ENCODE data around the gene ROMO1.

The ROMO1 gene

DNA sequence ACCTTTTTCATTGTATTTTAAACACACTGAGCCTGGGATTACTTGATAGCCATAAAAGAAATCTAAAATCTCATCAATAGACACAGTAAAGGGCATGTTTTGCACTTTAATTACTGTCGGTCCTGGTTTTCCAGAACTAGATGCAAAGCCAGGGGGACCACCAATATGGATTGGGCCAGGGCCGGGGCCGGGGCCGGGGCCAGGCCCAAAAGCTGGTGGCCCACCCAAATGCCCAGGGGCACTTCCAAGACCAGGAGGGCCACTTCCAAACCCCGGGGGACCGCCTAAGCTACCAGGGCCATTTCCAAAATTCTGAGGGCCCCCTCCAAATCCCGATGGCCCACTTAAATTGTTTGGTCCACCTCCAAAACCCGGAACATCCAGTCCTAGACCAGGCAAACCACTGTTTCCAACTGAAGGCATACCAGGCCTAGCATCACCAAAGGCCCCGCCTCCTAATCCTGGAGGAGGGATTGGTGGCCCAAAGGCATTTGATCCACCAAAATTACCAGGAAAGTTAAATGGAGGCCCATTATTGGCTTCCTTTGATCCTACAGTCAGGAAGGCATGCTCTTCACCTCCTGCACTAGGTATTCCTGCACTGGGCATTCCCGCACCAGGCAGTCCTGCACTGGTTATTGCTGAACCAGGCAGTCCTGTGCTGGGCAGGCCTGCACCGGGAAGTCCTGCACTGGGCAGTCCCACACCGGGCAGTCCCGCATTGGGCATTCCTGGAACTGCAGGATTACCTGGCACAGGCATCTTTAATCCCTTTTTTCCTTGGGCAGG, 46.4 kb upstream of the ROMO1 start:
- Histone ChIP-seq H3K27ac (ENCODE audit: extremely low read depth, low read depth, low read length) (no peak overlapping the region), H3K9me3 (ENCODE audit: control insufficient read depth, insufficient read depth, low read depth, low read length) (no peaks in the 10 kb centered on the region), H3K4me1 (ENCODE audit: control insufficient read depth, insufficient read depth, low read length) (0 out of 2 replicates have a peak, but pooled peaks cover 8% of the 10 kb centered on the region), H3K4me3 (ENCODE audit: low read depth, low read length) (no peak overlapping the region), H3K36me3 (ENCODE audit: control insufficient read depth in 2 of 2, insufficient read depth in 1 of 2, low read length in 2 of 2) (peaks cover 4 to 55% of the 10 kb centered on the region in 2 experiments; a peak in 2 of 3 replicates)
- CTCF ChIA-PET, result interaction anchor here (0.7 kb wide), 1 partner anchor 238 kb away, joined by 3 read pairs; no protein-coding TSS in a partner anchor
- TF ChIP-seq, protein P1, sequence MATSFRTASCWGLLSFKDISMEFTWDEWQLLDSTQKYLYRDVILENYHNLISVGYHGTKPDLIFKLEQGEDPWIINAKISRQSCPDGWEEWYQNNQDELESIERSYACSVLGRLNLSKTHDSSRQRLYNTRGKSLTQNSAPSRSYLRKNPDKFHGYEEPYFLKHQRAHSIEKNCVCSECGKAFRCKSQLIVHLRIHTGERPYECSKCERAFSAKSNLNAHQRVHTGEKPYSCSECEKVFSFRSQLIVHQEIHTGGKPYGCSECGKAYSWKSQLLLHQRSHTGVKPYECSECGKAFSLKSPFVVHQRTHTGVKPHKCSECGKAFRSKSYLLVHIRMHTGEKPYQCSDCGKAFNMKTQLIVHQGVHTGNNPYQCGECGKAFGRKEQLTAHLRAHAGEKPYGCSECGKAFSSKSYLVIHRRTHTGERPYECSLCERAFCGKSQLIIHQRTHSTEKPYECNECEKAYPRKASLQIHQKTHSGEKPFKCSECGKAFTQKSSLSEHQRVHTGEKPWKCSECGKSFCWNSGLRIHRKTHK (tag by site-specific recombination; IDR thresholded peaks at IDR 0.05), result no peak
- 0 out of 2 replicates have a peak, but pooled peaks have one; percentile 11 for TF ChIP-seq SP2 (tag by site-specific recombination; IDR thresholded peaks at IDR 0.05)
- POLR2A ChIA-PET, result interaction anchor here (1.3 kb wide), 1 partner anchor 11 kb away, joined by 9 read pairs; the partner anchor contains the start of genes CPNE1 and RBM12

DNA sequence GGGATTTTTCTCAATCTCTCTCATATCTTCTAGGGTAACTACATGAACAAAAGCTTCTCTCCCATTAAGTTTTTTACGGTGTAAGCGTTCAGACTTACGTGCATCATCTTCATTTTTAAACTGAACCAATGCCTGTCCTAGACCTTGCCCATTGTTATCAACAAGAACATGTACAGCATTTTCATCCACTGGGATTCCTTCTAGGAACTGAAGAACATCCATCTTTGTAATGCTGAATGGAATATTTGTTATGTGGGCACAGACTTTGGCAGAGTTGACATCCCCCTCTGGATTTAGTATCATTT, 45.8 kb upstream of the ROMO1 start:
- peaks cover 4 to 55% of the 10 kb centered on the region in 2 experiments; a peak in 2 of 3 replicates for H3K36me3 ChIP-seq (ENCODE audit: control insufficient read depth in 2 of 2, insufficient read depth in 1 of 2, low read length in 2 of 2)
- ChIA-PET CTCF (no interaction called here), POLR2A (no interaction called here)
- no peak overlapping the region for H3K27ac ChIP-seq (ENCODE audit: extremely low read depth, low read depth, low read length)
- no peak overlapping the region for H3K4me3 ChIP-seq (ENCODE audit: low read depth, low read length)
- TF ChIP-seq, protein P2, sequence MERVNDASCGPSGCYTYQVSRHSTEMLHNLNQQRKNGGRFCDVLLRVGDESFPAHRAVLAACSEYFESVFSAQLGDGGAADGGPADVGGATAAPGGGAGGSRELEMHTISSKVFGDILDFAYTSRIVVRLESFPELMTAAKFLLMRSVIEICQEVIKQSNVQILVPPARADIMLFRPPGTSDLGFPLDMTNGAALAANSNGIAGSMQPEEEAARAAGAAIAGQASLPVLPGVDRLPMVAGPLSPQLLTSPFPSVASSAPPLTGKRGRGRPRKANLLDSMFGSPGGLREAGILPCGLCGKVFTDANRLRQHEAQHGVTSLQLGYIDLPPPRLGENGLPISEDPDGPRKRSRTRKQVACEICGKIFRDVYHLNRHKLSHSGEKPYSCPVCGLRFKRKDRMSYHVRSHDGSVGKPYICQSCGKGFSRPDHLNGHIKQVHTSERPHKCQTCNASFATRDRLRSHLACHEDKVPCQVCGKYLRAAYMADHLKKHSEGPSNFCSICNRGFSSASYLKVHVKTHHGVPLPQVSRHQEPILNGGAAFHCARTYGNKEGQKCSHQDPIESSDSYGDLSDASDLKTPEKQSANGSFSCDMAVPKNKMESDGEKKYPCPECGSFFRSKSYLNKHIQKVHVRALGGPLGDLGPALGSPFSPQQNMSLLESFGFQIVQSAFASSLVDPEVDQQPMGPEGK (tag by site-specific recombination; IDR thresholded peaks at IDR 0.05), result no peak
- no peak for TF ChIP-seq ZNF670 (tag by site-specific recombination; IDR thresholded peaks at IDR 0.05; ENCODE audit: low read depth)
- TF ChIP-seq REPIN1 (tag by site-specific recombination; IDR thresholded peaks at IDR 0.05; ENCODE audit: low read depth), result no peak
- TF ChIP-seq HOXA7 (CRISPR knock-in tag; IDR thresholded peaks at IDR 0.05; ENCODE audit: borderline replicate concordance), result no peak
- TF ChIP-seq ZNF747 (tag by site-specific recombination; IDR thresholded peaks at IDR 0.05), result no peak
- TF ChIP-seq, protein P3, sequence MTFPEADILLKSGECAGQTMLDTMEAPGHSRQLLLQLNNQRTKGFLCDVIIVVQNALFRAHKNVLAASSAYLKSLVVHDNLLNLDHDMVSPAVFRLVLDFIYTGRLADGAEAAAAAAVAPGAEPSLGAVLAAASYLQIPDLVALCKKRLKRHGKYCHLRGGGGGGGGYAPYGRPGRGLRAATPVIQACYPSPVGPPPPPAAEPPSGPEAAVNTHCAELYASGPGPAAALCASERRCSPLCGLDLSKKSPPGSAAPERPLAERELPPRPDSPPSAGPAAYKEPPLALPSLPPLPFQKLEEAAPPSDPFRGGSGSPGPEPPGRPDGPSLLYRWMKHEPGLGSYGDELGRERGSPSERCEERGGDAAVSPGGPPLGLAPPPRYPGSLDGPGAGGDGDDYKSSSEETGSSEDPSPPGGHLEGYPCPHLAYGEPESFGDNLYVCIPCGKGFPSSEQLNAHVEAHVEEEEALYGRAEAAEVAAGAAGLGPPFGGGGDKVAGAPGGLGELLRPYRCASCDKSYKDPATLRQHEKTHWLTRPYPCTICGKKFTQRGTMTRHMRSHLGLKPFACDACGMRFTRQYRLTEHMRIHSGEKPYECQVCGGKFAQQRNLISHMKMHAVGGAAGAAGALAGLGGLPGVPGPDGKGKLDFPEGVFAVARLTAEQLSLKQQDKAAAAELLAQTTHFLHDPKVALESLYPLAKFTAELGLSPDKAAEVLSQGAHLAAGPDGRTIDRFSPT (tag by site-specific recombination; IDR thresholded peaks at IDR 0.05), result no peak
- no peak for TF ChIP-seq ZSCAN16 (tag by site-specific recombination; IDR thresholded peaks at IDR 0.05)
- TF ChIP-seq, protein P4, sequence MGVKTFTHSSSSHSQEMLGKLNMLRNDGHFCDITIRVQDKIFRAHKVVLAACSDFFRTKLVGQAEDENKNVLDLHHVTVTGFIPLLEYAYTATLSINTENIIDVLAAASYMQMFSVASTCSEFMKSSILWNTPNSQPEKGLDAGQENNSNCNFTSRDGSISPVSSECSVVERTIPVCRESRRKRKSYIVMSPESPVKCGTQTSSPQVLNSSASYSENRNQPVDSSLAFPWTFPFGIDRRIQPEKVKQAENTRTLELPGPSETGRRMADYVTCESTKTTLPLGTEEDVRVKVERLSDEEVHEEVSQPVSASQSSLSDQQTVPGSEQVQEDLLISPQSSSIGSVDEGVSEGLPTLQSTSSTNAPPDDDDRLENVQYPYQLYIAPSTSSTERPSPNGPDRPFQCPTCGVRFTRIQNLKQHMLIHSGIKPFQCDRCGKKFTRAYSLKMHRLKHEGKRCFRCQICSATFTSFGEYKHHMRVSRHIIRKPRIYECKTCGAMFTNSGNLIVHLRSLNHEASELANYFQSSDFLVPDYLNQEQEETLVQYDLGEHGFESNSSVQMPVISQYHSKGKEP (tag by site-specific recombination; IDR thresholded peaks at IDR 0.05), result no peak
- no peak for TF ChIP-seq ZNF561 (tag by site-specific recombination; IDR thresholded peaks at IDR 0.05; ENCODE audit: borderline replicate concordance)
- TF ChIP-seq TRIM28 (IDR thresholded peaks at IDR 0.05; ENCODE audit: borderline replicate concordance, low read length), result no peak
- TF ChIP-seq ZNF266 (tag by site-specific recombination; IDR thresholded peaks at IDR 0.05; ENCODE audit: low read depth), result no peak
- TF ChIP-seq ZBTB6 (tag by site-specific recombination; IDR thresholded peaks at IDR 0.05), result no peak
- TF ChIP-seq ZNF223 (tag by site-specific recombination; IDR thresholded peaks at IDR 0.05), result no peak
- TF ChIP-seq SETDB1 (IDR thresholded peaks at IDR 0.05; ENCODE audit: insufficient read length, low read length), result no peak
- no peak for TF ChIP-seq ZNF324 (tag by site-specific recombination; IDR thresholded peaks at IDR 0.05)
- TF ChIP-seq, protein P5, sequence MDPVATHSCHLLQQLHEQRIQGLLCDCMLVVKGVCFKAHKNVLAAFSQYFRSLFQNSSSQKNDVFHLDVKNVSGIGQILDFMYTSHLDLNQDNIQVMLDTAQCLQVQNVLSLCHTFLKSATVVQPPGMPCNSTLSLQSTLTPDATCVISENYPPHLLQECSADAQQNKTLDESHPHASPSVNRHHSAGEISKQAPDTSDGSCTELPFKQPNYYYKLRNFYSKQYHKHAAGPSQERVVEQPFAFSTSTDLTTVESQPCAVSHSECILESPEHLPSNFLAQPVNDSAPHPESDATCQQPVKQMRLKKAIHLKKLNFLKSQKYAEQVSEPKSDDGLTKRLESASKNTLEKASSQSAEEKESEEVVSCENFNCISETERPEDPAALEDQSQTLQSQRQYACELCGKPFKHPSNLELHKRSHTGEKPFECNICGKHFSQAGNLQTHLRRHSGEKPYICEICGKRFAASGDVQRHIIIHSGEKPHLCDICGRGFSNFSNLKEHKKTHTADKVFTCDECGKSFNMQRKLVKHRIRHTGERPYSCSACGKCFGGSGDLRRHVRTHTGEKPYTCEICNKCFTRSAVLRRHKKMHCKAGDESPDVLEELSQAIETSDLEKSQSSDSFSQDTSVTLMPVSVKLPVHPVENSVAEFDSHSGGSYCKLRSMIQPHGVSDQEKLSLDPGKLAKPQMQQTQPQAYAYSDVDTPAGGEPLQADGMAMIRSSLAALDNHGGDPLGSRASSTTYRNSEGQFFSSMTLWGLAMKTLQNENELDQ (tag by site-specific recombination; IDR thresholded peaks at IDR 0.05; ENCODE audit: low read depth), result no peak
- TF ChIP-seq ZNF626 (tag by site-specific recombination; IDR thresholded peaks at IDR 0.05), result no peak
- no peak for TF ChIP-seq BCL11B (tag by site-specific recombination; IDR thresholded peaks at IDR 0.05; ENCODE audit: low read depth)
- TF ChIP-seq ZXDB (tag by site-specific recombination; IDR thresholded peaks at IDR 0.05), result no peak
- H3K9me3 ChIP-seq (ENCODE audit: control insufficient read depth, insufficient read depth, low read depth, low read length), result no peaks in the 10 kb centered on the region
- 0 out of 2 replicates have a peak, but pooled peaks cover 8% of the 10 kb centered on the region for H3K4me1 ChIP-seq (ENCODE audit: control insufficient read depth, insufficient read depth, low read length)
